ENCODE data around the gene ATP8B4.
"Not testable (repeated sequence)": the region's sequence is repeated elsewhere in the genome, so short reads cannot be mapped to it uniquely, and the experiment has no call there.

Gene ATP8B4, protein sequence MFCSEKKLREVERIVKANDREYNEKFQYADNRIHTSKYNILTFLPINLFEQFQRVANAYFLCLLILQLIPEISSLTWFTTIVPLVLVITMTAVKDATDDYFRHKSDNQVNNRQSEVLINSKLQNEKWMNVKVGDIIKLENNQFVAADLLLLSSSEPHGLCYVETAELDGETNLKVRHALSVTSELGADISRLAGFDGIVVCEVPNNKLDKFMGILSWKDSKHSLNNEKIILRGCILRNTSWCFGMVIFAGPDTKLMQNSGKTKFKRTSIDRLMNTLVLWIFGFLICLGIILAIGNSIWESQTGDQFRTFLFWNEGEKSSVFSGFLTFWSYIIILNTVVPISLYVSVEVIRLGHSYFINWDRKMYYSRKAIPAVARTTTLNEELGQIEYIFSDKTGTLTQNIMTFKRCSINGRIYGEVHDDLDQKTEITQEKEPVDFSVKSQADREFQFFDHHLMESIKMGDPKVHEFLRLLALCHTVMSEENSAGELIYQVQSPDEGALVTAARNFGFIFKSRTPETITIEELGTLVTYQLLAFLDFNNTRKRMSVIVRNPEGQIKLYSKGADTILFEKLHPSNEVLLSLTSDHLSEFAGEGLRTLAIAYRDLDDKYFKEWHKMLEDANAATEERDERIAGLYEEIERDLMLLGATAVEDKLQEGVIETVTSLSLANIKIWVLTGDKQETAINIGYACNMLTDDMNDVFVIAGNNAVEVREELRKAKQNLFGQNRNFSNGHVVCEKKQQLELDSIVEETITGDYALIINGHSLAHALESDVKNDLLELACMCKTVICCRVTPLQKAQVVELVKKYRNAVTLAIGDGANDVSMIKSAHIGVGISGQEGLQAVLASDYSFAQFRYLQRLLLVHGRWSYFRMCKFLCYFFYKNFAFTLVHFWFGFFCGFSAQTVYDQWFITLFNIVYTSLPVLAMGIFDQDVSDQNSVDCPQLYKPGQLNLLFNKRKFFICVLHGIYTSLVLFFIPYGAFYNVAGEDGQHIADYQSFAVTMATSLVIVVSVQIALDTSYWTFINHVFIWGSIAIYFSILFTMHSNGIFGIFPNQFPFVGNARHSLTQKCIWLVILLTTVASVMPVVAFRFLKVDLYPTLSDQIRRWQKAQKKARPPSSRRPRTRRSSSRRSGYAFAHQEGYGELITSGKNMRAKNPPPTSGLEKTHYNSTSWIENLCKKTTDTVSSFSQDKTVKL

DNA sequence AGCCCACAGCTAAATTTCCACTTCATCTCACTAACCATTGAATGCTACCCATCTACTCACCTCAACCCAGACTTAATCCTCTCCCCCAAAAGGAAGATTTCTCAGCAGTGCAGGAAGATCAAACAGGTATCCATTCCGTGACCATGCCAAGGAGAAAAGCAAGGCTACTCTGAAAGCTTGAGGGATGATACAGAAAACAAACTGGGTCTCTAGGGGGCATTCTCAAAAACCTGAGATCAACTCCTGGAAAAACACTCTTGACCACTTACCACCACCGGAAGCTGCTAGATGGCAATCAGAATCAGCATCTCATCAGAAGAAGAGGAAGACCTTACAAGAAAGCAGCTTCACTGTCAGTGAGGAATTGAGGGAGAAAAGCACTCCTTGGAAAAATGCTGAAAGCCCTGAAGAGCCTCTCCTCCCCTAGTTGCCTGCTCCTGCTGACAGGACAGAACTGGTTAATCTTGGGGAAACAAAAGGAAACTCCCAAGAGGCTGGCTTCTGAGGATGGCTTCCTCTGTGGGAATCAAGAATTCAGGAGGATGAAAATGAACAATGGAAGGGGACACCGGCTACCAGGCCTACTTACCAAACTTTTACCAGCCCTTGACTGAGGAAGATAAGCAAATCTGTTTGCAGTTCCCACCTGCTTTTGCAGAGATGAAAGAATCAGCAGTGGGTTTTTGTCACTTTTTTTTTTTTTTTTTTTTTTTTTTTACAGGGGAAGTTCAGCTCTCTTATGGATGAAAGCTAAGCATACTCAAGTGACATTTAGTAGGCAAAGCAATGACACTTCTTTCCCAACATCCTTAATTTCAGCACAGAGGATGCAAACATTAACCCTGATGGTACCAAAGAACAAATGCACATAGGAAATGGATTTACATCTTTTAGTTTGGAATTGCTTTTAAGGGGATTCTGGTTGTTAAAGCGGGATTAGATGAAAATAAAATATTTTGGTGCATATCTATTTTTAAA is at the start of gene ATP8B4:
ATP8B4 (minus strand) TSS at position 171 of the 978 bp plus-strand sequence. CDS start 12,267 bp downstream, outside the sequence.
- DNase-seq (ENCODE audit: low read depth in 2 of 2) = no peak

GRCh38 chr15:50168379-50168778 is 49.3 kb upstream of the ATP8B4 start:
- no peak for DNase-seq (ENCODE audit: low read depth in 2 of 2)

DNA sequence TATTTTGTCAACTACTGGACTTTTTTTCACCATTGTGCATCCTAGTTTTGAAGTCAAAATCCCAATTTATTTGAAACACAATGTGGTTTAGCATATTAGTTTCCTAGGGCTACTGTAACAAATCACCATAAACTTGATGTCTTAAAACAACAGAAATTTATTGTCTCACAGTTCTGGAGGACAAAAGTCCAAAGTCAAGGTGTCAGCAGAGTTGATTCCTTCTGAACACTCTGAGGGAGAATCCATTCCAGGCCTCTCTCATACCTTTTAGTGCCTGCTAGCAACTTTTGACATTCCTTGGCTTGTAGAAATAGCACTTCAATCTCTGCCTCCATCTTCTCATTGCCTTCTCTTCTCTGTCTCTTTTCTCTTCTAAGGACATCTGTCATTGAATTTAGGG is 48.1 kb upstream of the ATP8B4 start:
- no peak for DNase-seq (ENCODE audit: low read depth in 2 of 2)

DNA sequence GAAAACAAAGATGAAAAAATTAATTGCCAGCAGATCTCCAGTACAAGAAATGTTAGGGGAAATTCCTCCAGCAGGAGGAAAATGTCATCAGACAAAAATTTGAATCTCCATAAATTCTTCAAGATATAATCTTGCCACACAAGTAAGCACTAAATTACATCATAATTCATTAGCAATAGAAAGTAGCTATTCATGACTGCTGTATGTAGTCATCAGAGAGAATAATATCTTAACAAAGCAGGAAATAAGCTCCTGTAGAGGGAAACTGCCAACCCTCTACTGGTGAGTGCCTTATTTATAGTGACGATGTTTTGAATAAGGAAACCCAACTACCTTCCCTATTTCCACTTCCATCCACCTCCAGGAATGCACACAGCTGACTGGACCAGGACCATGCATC is 47.2 kb upstream of the ATP8B4 start:
- peak; percentile 72 to 76 for DNase-seq (ENCODE audit: low read depth in 2 of 2)

DNA sequence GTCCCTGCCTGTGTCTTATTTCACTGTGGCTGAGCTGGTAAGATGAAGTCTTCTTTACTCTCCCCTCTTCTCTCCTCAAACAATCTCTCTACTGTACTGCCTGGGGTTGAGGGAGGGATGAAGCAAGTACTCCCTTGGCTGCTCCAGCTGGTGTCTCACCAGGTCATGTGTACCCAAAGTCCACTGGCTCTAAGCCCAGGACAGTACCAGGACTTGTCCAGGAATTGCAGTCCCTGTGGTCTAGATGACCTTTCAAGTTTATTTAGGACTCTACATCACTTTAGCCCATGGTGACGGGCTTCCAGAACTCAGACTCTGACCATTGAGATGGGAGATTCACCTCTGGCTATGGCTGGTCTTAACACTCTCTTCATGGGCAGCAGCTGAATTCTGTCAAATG is 45.4 kb upstream of the ATP8B4 start:
- no peak for DNase-seq (ENCODE audit: low read depth in 2 of 2)

GRCh38 chr15:50163719-50164410 is 44.8 kb upstream of the ATP8B4 start:
- DNase-seq (ENCODE audit: low read depth in 2 of 2) = no peak

DNA sequence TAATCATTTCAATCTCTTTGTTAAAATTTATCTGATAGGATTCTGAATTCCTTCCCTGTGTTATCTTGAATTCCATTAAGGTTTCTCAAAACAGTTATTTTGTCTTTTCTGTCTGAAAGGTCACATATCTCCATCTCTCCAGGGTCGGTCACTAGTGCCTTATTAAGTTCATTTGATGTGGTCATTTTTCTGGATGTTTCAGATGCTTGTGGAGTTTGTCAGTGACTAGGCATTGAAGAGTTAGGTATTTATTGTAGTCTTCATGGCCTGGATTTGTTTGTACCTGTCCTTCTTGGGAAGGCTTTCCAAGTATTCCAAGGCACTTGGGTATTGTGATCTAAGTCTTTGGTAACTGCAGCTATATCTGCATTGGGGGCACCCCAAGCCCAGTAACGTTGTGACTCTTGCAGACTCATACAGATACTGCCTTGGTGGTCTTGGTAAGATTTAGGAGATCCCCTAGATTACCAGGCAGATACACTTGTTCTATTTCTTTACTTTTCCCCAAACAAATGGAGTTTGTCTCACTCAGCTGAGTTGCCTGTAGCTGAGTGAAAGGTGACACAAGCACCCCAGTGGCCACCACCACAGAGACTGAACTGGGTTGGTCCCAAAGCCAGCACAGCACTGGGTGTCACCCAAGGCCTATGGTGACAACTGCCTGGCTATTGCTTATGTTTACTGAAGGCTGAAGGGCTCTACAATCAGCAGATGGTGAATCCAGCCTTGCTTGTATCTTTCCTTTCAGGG is 44.1 kb upstream of the ATP8B4 start:
- DNase-seq (ENCODE audit: low read depth in 2 of 2) = no peak

DNA sequence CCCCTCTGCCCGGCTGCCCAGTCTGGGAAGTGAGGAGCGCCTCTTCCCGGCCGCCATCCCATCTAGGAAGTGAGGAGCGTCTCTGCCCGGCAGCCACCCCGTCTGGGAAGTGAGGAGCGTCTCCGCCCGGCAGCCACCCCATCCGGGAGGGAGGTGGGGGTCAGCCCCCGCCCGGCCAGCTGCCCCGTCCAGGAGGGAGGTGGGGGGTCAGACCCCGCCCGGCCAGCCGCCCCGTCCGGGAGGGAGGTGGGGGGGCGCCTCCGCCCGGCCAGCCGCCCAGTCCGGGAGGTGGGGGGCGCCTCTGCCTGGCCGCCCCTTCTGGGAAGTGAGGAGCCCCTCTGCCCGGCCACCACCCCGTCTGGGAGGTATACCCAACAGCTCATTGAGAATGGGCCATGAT is 39.2 kb upstream of the ATP8B4 start:
- not testable (repeated sequence) for DNase-seq (ENCODE audit: low read depth in 2 of 2)

GRCh38 chr15:50151476-50151875 is 32.4 kb upstream of the ATP8B4 start:
- no peak for DNase-seq (ENCODE audit: low read depth in 2 of 2)

GRCh38 chr15:50150851-50151250 is 31.8 kb upstream of the ATP8B4 start:
- no peak for DNase-seq (ENCODE audit: low read depth in 2 of 2)

GRCh38 chr15:50150349-50150748 is 31.3 kb upstream of the ATP8B4 start:
- DNase-seq (ENCODE audit: low read depth in 2 of 2) = no peak

- DNase-seq (ENCODE audit: low read depth in 2 of 2) = no peak
These were observed 30.1 kb upstream of the ATP8B4 start for GRCh38 chr15:50149090-50149489.

- peak; percentile 51 to 55 for DNase-seq (ENCODE audit: low read depth in 2 of 2)
These were observed 29.4 kb upstream of the ATP8B4 start for GRCh38 chr15:50148362-50148963.

DNA sequence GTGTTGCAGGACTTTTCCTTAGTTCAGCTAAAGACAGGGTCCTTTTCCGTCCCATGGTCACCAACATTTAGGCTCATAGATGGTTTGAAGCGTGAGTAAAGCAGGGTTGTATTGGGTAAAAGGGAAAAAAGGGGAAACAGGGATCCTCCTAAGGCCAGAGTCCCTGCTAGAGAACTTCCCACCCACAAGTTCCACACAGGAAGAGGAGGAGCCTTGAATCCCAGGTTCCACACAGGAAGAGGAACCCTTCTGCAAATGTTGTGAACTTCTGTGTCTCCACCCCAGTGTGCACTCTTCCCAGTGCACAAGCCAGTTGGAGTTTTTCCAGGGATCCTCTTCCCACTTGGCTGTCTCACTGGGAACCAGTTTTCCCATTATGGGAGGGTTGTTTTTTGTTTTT is 27.6 kb upstream of the ATP8B4 start:
- DNase-seq (ENCODE audit: low read depth in 2 of 2) = no peak

- peak; percentile 75 to 77 for DNase-seq (ENCODE audit: low read depth in 2 of 2)
These were observed 26.4 kb upstream of the ATP8B4 start for GRCh38 chr15:50145451-50145872.

- DNase-seq (ENCODE audit: low read depth in 2 of 2) = no peak
These were observed 25.5 kb upstream of the ATP8B4 start for GRCh38 chr15:50144341-50145120.

- no peak for DNase-seq (ENCODE audit: low read depth in 2 of 2)
These were observed 24.3 kb upstream of the ATP8B4 start for GRCh38 chr15:50143255-50143860.

GRCh38 chr15:50141856-50142255 is 22.8 kb upstream of the ATP8B4 start:
- DNase-seq (ENCODE audit: low read depth in 2 of 2) = no peak
